Activated CD4-positive, CD25-positive, alpha-beta regulatory T cell treated with anti-CD3 and anti-CD28 coated beads, Interleukin-2, amount 50 U/mL, for 16 hours (primary cell): Measurements from ENCODE around the gene TRABD2A.
"Not testable (repeated sequence)": the region's sequence is repeated elsewhere in the genome, so short reads cannot be mapped to it uniquely, and the experiment has no call there.

ENCODE experiments used
- DNase-seq: peaks from one replicate; pipeline ENCODE4 v3.0.0-alpha.2; 2020; ENCODE audit warnings: low read depth, low spot score

TRABD2A gene

GRCh38 chr2:84778911-84779690 lies 101.8 kb downstream of the TRABD2A start:
- no peak for DNase-seq

GRCh38 chr2:84776011-84776410 lies 104.9 kb downstream of the TRABD2A start:
- no peak for DNase-seq

- DNase-seq = not testable (repeated sequence)
These were observed 107.3 kb downstream of the TRABD2A start for GRCh38 chr2:84773562-84773961.
